GM19351 (cell line): Measurements from ENCODE around the gene ARMC5.

Experiments used
- ATAC-seq: cut with Tn5 transposase; IDR thresholded peaks from one replicate; pipeline ENCODE4 v1.9.1; 2021; ENCODE audit warnings: mild to moderate bottlenecking, moderate library complexity; ENCODE audit not compliant: unreplicated experiment

Gene ARMC5

DNA sequence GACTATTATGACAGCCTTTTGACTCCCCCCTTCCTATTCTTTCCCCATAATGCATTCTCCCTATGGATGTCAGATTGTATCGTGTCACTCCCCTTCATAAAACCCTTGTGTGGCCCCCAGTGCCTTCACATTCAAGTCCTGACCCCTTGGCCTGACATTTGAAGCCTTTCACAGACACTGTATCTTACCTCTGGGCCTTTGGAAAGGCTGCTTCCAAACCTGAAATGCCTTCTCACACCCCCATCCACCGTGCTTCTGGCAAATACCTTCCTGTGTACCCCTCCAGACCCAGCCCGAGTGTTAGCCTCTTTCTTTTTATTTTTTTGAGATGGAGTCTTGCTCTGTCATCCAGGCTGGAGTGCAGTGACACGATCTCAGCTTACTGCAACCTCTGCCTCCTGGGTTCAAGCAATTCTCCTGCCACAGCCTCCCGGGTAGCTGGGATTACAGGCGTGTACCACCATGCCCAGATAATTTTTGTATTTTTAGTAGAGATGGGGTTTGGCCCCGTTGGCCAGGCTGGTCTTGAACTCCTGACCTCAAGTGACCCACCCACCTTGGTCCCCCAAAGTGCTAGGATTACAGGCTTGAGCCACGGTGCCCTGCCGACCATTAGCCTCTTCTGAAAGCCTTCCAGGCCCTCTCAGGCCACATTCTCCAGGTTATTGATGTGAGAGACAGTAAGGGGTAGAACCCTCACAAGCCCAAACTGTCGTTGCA, 2.1 kb downstream of the ARMC5 start:
- no peak for ATAC-seq

DNA sequence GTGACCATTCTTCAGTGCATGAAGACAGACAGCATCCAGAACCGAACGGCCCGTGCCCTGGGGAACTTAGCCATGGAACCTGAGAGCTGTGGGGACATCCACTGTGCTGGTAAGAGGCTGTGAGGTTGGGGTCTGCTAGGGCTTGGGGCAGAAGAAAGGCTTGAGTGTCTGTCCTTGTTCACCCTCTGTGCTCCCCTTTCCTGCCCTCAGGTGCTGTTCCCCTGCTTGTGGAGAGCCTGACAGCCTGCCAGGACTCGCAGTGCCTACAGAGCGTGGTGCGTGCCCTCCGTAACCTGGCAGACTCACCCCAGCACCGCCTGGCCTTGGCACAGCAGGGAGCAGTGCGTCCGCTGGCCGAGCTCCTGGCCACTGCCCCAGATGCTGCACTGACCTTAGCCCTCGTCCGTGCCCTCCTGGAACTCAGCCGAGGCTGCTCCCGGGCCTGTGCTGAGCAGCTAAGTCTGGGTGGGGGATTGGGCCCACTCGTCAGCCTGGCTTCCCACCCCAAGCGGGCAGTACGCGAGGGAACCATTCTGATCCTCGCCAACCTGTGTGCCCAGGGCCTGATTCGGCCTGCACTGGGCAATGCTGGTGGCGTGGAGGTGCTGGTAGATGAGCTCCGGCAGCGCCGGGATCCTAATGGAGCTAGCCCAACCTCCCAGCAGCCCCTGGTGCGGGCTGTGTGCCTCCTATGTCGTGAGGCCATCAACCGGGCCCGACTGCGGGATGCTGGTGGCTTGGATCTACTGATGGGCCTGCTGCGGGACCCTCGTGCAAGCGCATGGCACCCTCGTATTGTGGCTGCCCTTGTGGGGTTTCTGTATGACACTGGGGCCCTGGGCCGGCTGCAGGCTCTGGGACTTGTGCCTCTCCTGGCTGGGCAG, 2.9 kb downstream of the ARMC5 start:
- ATAC-seq = no peak

DNA sequence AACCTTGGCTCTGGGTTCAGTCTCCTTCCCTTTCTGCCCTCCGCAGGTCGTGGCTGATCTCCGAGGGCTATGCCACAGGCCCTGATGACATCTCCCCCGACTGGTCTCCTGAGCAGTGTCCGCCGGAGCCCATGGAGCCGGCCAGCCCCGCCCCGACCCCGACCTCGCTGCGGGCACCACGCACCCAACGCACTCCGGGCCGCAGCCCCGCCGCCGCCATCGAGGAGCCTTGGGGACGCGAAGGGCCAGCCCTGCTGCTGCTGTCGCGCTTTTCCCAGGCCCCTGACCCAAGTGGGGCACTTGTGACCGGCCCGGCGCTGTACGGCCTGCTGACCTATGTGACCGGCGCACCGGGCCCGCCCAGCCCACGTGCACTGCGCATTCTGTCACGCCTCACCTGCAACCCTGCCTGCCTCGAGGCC, 5.1 kb downstream of the ARMC5 start:
- ATAC-seq = no peak

- ATAC-seq = no peak
These were observed 5.5 kb downstream of the ARMC5 start for GRCh38 chr16:31464781-31465260.

GRCh38 chr16:31465788-31466370, 6.6 kb downstream of the ARMC5 start:
- ATAC-seq = no peak

GRCh38 chr16:31466381-31466841, 7.1 kb downstream of the ARMC5 start:
- ATAC-seq = no peak

DNA sequence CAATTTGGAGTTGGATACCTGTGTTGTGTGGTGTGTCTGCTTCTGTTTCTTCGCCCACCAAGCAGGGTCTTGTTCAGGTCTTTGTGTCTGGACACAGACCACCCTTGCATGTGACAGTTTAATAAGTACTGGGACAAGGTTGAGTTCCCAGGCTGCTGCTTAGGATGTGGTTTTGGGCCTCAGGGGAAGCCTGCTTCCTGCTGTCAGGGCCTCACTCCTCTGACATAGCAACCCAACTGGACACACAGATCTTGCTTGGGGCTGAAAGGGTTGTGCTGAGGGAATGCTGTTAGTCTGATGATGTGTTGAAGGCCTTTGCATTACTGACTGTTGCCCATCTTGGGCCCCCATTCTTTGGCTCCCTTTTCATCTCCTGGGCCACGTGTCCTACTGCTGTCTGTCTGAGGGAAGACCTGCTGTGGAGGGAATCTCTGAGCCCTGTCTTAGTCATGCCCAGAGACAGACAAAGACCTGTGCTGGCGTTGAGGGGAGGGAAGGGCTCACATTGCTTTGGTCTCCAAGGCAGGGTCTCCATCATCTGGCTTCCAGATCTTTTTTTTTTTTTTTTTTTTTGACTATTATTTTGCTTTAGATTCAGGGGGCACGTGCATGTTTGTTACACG, 8.0 kb downstream of the ARMC5 start:
- ATAC-seq = no peak

DNA sequence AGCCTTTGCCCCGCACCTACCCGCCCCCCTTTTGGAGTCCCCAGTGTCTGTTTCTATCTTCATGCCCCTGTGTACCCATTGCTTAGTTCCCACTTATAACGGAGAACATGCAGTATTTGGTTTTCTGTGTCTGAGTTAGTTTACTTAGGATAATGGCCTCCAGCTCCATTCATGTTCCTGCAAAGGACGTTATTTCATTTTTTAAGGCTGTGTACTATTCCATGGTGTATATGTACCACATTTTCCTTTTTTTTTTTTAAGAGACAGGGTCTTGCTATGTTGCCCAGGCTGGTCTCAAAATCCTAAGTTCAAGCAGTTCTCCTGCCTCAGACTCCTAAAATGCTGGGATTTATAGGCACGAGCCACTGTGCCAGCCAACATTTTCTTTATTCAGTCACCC, 8.6 kb downstream of the ARMC5 start:
- ATAC-seq = no peak

GRCh38 chr16:31470615-31471014, 11.3 kb downstream of the ARMC5 start:
- no peak for ATAC-seq

- ATAC-seq = no peak
These were observed 12.1 kb downstream of the ARMC5 start for GRCh38 chr16:31471241-31471874.

GRCh38 chr16:31471875-31472708, 12.8 kb downstream of the ARMC5 start, which contains the start of gene TGFB1I1:
TSS of gene TGFB1I1 (plus strand) at chr16:31472152. CDS start at chr16:31472189, 37 bp downstream.
- no peak for ATAC-seq

DNA sequence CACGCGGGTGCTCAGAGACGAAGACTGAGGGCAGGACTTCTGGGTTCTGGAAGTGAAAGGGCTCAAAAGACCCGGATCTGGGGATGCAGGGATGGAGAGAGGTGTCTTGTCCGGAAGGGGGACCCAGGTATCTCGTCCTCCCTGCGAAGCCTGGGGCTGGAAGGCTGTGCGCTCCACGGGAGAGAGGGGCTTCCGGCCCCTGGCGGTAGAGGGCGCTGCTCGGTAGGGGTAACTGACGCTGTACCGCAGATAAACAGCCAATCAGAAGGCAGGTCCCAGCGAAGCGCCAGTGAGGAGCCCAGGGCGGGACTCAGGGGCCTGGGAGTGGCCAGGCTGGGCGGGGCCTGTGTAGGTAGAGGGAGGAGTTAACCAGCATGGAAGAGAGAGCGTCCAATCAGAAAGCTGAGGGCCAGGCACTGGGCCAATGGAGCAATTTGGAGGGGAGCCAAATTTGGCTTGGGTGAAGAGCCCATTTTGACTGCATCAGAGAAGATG, 13.5 kb downstream of the ARMC5 start:
- no peak for ATAC-seq

DNA sequence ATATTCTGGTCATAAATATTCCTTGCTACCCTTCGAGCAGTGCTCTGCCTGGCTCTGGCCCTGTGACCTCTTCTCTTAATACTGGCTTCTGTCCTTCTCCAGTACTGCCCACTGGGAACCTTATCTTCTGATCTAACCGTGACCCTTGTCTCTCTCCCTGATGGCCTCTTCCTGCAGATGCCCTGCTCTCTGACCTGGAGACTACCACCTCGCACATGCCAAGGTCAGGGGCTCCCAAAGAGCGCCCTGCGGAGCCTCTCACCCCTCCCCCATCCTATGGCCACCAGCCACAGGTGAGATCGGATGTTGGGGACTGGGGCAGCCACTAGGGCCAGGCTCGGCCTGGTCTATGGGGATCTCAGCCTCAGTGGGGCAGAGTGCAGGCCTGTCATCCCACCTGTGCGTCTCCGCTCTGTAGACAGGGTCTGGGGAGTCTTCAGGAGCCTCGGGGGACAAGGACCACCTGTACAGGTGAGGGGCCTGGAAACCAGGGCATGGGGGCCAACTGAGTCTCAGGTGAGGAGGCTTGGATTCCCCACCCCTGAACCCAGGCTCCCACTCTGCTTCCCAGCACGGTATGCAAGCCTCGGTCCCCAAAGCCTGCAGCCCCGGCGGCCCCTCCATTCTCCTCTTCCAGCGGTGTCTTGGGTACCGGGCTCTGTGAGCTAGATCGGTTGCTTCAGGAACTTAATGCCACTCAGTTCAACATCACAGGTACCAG, 14.1 kb downstream of the ARMC5 start:
- no peak for ATAC-seq

- ATAC-seq = no peak
These were observed 14.9 kb downstream of the ARMC5 start for GRCh38 chr16:31474173-31474714.

- ATAC-seq = no peak
These were observed 15.8 kb downstream of the ARMC5 start for GRCh38 chr16:31474773-31475738.

- no peak for ATAC-seq
These were observed 16.6 kb downstream of the ARMC5 start for GRCh38 chr16:31475946-31476302.
